ENCODE measurements around the gene CTBP1.

CTBP1 gene

DNA sequence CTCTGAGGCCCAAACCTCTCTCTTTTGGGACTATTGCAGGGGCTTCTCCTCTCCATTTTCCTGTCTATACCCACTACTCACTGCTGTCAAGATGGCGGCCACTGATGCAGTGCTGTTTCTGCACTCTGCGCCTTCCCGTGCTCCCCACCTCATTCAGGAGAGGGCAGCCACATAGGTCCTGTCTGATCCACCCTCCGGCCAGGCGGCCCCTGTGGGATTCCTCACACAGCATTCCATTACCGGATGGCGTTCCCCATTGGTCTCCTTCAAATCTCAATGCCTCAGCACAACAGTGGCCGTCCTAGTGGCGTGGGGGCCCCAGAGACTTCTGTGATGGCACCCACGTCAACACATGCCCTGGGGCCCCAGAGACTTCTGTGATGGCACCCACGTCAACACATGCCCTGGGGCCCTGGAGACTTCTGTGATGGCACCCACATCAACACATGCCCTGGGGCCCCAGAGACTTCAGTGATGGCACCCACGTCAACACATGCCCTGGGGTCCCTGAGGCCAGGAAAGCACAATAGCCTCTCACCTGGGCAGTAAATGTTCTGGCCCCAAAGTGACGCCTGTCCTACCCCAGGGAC, 83.9 kb downstream of the CTBP1 start:
- Mint-ChIP-seq H3K9me3 (peaks cover 7% of the 10 kb centered on the region), H3K36me3 (ENCODE audit: low read depth) (no peaks in the 10 kb centered on the region), H3K27ac (no peak overlapping the region), H3K4me1 (peaks cover 6% of the 10 kb centered on the region), H3K4me3 (no peak overlapping the region), H3K27me3 (ENCODE audit: low read depth, poor library complexity) (peaks cover 92% of the 10 kb centered on the region)
- DNase-seq: no peak
- no peak for TF ChIP-seq CTCF (IDR thresholded peaks at IDR 0.05)

- Mint-ChIP-seq H3K4me3 (no peak overlapping the region), H3K27ac (no peak overlapping the region), H3K36me3 (ENCODE audit: low read depth) (no peaks in the 10 kb centered on the region), H3K9me3 (peaks cover 7% of the 10 kb centered on the region), H3K27me3 (ENCODE audit: low read depth, poor library complexity) (peaks cover 92% of the 10 kb centered on the region), H3K4me1 (peaks cover 6% of the 10 kb centered on the region)
- DNase-seq: no peak
- no peak for TF ChIP-seq CTCF (IDR thresholded peaks at IDR 0.05)
Observed at GRCh38 chr4:1164444-1164843, 84.5 kb downstream of the CTBP1 start.

GRCh38 chr4:1164040-1164439, 84.9 kb downstream of the CTBP1 start:
- no peak for DNase-seq
- Mint-ChIP-seq H3K4me3 (no peak overlapping the region), H3K27ac (no peak overlapping the region), H3K4me1 (peaks cover 6% of the 10 kb centered on the region), H3K9me3 (peaks cover 7% of the 10 kb centered on the region), H3K27me3 (ENCODE audit: low read depth, poor library complexity) (peaks cover 92% of the 10 kb centered on the region), H3K36me3 (ENCODE audit: low read depth) (no peaks in the 10 kb centered on the region)
- no peak for TF ChIP-seq CTCF (IDR thresholded peaks at IDR 0.05)
